ENCODE data around the gene DYDC2. TPM values are rescaled to one million over a fixed set of nuclear protein-coding genes. Genes with fewer than 3 reads are reported as not detected.

Gene DYDC2
- total and polyA plus RNA-seq, 7 donors: not detected

GRCh38 chr10:80400136-80400804 is 43.7 kb downstream of the DYDC2 start:
- TF ChIP-seq CTCF (IDR thresholded peaks at IDR 0.05): no peak
- 49 to 57% (median 56%) methylated on average over 8 of the region's 8 CpGs for WGBS, 3 donors
- no peaks in the 10 kb centered on the region for H3K4me1 ChIP-seq
- intact Hi-C loops (cut with DNase I): no loop called here
- H3K27ac ChIP-seq: no peak overlapping the region
- no peaks in the 10 kb centered on the region for H3K27me3 ChIP-seq (ENCODE audit: insufficient read depth in 3 of 3, low read length in 2 of 3)
- DNase-seq: no peak
- H3K9me3 ChIP-seq: no peaks in the 10 kb centered on the region
- no peak overlapping the region for H3K4me3 ChIP-seq
- no peaks in the 10 kb centered on the region for H3K36me3 ChIP-seq (ENCODE audit: insufficient read depth in 1 of 2, low read depth in 1 of 2)
- ATAC-seq: no peak

GRCh38 chr10:80405035-80405434 is 48.5 kb downstream of the DYDC2 start:
- H3K4me1 ChIP-seq: peaks cover 20% of the 10 kb centered on the region
- no peaks in the 10 kb centered on the region for H3K27me3 ChIP-seq (ENCODE audit: insufficient read depth in 3 of 3, low read length in 2 of 3)
- no peaks in the 10 kb centered on the region for H3K36me3 ChIP-seq (ENCODE audit: insufficient read depth in 1 of 2, low read depth in 1 of 2)
- H3K9me3 ChIP-seq: no peaks in the 10 kb centered on the region
- intact Hi-C loops (cut with DNase I): loop anchor here in 1 of 2 donors (5.0 kb wide), 1 partner anchor 47 kb away; the partner anchor contains the start of gene TSPAN14
- no peak for ATAC-seq
- no peak overlapping the region for H3K4me3 ChIP-seq
- H3K27ac ChIP-seq: peak overlapping the region; percentile 62
- WGBS, 3 donors: 81 to 88% (median 84%) methylated on average over 1 of the region's 1 CpG
- DNase-seq: no peak
- no peak for TF ChIP-seq CTCF (IDR thresholded peaks at IDR 0.05)

- 31 to 38% (median 34%) methylated on average over 4 of the region's 4 CpGs for WGBS, 3 donors
- no peak for DNase-seq
- Histone ChIP-seq H3K9me3 (no peaks in the 10 kb centered on the region), H3K4me1 (peaks cover 25% of the 10 kb centered on the region), H3K27ac (peak overlapping the region; percentile 62), H3K36me3 (ENCODE audit: insufficient read depth in 1 of 2, low read depth in 1 of 2) (no peaks in the 10 kb centered on the region), H3K27me3 (ENCODE audit: insufficient read depth in 3 of 3, low read length in 2 of 3) (no peaks in the 10 kb centered on the region), H3K4me3 (no peak overlapping the region)
- no peak for TF ChIP-seq CTCF (IDR thresholded peaks at IDR 0.05)
- intact Hi-C loops (cut with DNase I): loop anchor here in 1 of 2 donors (5.0 kb wide), 1 partner anchor 47 kb away; the partner anchor contains the start of gene TSPAN14
- ATAC-seq: peak in 2 of 4 donors; percentile 33 to 52
Observed at GRCh38 chr10:80405626-80406025, 49.0 kb downstream of the DYDC2 start.

GRCh38 chr10:80406204-80406603 is 49.6 kb downstream of the DYDC2 start:
- DNase-seq (no peak), ATAC-seq (no peak)
- Histone ChIP-seq H3K36me3 (ENCODE audit: insufficient read depth in 1 of 2, low read depth in 1 of 2) (no peaks in the 10 kb centered on the region), H3K27me3 (ENCODE audit: insufficient read depth in 3 of 3, low read length in 2 of 3) (no peaks in the 10 kb centered on the region), H3K4me3 (no peak overlapping the region), H3K27ac (peak overlapping the region; percentile 62), H3K4me1 (peaks cover 29% of the 10 kb centered on the region), H3K9me3 (no peaks in the 10 kb centered on the region)
- intact Hi-C loops (cut with DNase I): loop anchor here in 1 of 2 donors (5.0 kb wide), 1 partner anchor 46 kb away; the partner anchor contains the start of gene TSPAN14
- TF ChIP-seq CTCF (IDR thresholded peaks at IDR 0.05): no peak
- 56 to 62% (median 56%) methylated on average over 4 of the region's 4 CpGs for WGBS, 3 donors
